ENCODE results near the gene USP13. TPM values are rescaled to one million over a fixed set of nuclear protein-coding genes. Genes with fewer than 3 reads are reported as not detected.

USP13 gene
- total and polyA plus RNA-seq, 10 of the 15 experiments (the other 5 are each of a cell fraction or from before 2014, with no cell fraction given) = 3.2 to 20.8 (median 9.0) TPM

DNA sequence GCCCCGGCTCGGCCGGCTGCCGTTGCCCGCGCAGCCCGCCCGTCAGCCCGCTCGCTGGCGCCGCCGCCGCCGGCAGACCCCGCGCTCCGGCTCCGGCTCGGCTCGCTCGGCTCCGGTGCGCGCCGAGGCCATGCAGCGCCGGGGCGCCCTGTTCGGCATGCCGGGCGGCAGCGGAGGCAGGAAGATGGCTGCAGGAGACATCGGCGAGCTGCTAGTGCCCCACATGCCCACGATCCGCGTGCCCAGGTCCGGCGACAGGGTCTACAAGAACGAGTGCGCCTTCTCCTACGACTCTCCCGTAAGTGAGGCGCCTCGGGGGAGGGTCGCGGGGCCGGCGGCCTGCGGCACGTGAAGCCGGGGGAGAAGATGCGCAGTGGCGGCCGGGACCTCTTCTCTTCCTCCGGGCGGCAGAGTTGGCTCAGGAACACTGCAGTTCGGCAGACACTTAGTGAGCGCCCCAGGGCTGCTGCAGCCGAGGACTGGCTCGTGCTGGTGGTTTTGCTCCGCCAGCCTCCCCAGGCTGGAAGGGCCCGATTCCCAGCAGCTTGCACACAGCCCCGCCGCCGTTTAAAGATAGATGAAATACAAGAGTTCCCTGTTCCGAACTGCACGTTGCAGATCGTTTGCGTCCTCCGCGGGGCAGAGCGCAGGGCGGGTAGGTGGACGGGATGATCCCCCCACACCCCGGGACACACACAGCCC lies 407 bp downstream of the USP13 start (continued):
- TF ChIP-seq SUPT20H (IDR thresholded peaks at IDR 0.05; ENCODE audit: borderline replicate concordance, control insufficient read depth, low read depth, low read length) (no peak), BHLHE40 (IDR thresholded peaks at IDR 0.05; ENCODE audit: borderline replicate concordance in 1 of 2, low read depth in 2 of 2, low read length in 1 of 2) (peak; percentile 90 to 98), CBX5 (IDR thresholded peaks at IDR 0.05; ENCODE audit: low read depth) (no peak), SIN3A (IDR thresholded peaks at IDR 0.05; ENCODE audit: low read depth, low read length) (no peak), IKZF2 (IDR thresholded peaks at IDR 0.05) (no peak), EGR1 (IDR thresholded peaks at IDR 0.05; ENCODE audit: borderline replicate concordance in 1 of 2, low read depth in 2 of 2, low read length in 2 of 2) (no peak), STAT3 (IDR thresholded peaks at IDR 0.05; ENCODE audit: low read depth, low read length) (no peak), MEF2A (IDR thresholded peaks at IDR 0.05; ENCODE audit: insufficient read depth, low read depth, low read length) (no peak), POU2F2 (IDR thresholded peaks at IDR 0.05; ENCODE audit: borderline replicate concordance, low read depth, low read length) (no peak), MXI1 (IDR thresholded peaks at IDR 0.05; ENCODE audit: low read depth, low read length) (no peak), CEBPB (IDR thresholded peaks at IDR 0.05; ENCODE audit: borderline replicate concordance in 1 of 2, low read depth in 2 of 2, low read length in 2 of 2) (no peak), CREM (IDR thresholded peaks at IDR 0.05; ENCODE audit: low read depth) (0 out of 2 replicates have a peak, but pooled peaks have one; percentile 23), KDM1A (IDR thresholded peaks at IDR 0.05; ENCODE audit: borderline replicate concordance) (no peak), TCF12 (IDR thresholded peaks at IDR 0.05; ENCODE audit: low read depth, low read length) (no peak)
- TF ChIP-seq, protein P1, sequence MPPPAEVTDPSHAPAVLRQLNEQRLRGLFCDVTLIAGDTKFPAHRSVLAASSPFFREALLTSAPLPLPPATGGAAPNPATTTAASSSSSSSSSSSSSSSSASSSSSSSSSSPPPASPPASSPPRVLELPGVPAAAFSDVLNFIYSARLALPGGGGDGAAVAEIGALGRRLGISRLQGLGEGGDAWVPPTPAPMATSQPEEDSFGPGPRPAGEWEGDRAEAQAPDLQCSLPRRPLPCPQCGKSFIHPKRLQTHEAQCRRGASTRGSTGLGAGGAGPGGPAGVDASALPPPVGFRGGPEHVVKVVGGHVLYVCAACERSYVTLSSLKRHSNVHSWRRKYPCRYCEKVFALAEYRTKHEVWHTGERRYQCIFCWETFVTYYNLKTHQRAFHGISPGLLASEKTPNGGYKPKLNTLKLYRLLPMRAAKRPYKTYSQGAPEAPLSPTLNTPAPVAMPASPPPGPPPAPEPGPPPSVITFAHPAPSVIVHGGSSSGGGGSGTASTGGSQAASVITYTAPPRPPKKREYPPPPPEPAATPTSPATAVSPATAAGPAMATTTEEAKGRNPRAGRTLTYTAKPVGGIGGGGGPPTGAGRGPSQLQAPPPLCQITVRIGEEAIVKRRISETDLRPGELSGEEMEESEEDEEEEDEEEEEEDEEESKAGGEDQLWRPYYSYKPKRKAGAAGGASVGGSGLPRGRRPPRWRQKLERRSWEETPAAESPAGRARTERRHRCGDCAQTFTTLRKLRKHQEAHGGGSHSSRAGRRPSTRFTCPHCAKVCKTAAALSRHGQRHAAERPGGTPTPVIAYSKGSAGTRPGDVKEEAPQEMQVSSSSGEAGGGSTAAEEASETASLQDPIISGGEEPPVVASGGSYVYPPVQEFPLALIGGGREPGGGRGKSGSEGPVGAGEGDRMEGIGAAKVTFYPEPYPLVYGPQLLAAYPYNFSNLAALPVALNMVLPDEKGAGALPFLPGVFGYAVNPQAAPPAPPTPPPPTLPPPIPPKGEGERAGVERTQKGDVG (CRISPR knock-in tag; IDR thresholded peaks at IDR 0.05) = no peak
- TF ChIP-seq, protein P2, sequence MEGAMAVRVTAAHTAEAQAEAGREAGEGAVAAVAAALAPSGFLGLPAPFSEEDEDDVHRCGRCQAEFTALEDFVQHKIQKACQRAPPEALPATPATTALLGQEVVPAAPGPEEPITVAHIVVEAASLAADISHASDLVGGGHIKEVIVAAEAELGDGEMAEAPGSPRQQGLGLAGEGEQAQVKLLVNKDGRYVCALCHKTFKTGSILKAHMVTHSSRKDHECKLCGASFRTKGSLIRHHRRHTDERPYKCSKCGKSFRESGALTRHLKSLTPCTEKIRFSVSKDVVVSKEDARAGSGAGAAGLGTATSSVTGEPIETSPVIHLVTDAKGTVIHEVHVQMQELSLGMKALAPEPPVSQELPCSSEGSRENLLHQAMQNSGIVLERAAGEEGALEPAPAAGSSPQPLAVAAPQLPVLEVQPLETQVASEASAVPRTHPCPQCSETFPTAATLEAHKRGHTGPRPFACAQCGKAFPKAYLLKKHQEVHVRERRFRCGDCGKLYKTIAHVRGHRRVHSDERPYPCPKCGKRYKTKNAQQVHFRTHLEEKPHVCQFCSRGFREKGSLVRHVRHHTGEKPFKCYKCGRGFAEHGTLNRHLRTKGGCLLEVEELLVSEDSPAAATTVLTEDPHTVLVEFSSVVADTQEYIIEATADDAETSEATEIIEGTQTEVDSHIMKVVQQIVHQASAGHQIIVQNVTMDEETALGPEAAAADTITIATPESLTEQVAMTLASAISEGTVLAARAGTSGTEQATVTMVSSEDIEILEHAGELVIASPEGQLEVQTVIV (IDR thresholded peaks at IDR 0.05; ENCODE audit: borderline replicate concordance, partially characterized antibody) = peak; percentile 41
- TF ChIP-seq, protein P3, sequence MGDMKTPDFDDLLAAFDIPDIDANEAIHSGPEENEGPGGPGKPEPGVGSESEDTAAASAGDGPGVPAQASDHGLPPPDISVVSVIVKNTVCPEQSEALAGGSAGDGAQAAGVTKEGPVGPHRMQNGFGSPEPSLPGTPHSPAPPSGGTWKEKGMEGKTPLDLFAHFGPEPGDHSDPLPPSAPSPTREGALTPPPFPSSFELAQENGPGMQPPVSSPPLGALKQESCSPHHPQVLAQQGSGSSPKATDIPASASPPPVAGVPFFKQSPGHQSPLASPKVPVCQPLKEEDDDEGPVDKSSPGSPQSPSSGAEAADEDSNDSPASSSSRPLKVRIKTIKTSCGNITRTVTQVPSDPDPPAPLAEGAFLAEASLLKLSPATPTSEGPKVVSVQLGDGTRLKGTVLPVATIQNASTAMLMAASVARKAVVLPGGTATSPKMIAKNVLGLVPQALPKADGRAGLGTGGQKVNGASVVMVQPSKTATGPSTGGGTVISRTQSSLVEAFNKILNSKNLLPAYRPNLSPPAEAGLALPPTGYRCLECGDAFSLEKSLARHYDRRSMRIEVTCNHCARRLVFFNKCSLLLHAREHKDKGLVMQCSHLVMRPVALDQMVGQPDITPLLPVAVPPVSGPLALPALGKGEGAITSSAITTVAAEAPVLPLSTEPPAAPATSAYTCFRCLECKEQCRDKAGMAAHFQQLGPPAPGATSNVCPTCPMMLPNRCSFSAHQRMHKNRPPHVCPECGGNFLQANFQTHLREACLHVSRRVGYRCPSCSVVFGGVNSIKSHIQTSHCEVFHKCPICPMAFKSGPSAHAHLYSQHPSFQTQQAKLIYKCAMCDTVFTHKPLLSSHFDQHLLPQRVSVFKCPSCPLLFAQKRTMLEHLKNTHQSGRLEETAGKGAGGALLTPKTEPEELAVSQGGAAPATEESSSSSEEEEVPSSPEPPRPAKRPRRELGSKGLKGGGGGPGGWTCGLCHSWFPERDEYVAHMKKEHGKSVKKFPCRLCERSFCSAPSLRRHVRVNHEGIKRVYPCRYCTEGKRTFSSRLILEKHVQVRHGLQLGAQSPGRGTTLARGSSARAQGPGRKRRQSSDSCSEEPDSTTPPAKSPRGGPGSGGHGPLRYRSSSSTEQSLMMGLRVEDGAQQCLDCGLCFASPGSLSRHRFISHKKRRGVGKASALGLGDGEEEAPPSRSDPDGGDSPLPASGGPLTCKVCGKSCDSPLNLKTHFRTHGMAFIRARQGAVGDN (IDR thresholded peaks at IDR 0.05) = peak; percentile 47; the same call in 1 of the 2 replicates
- TF ChIP-seq, protein P4, sequence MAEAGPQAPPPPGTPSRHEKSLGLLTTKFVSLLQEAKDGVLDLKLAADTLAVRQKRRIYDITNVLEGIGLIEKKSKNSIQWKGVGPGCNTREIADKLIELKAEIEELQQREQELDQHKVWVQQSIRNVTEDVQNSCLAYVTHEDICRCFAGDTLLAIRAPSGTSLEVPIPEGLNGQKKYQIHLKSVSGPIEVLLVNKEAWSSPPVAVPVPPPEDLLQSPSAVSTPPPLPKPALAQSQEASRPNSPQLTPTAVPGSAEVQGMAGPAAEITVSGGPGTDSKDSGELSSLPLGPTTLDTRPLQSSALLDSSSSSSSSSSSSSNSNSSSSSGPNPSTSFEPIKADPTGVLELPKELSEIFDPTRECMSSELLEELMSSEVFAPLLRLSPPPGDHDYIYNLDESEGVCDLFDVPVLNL (IDR thresholded peaks at IDR 0.05; ENCODE audit: low read depth, low read length) = no peak
